SK-N-SH (cell line): ENCODE data around the gene MPIG6B. TPM values are rescaled to one million over a fixed set of nuclear protein-coding genes. Genes with fewer than 3 reads are reported as not detected.

ENCODE experiments used
- CTCF ChIA-PET: fragments of 300-600, 350-600 bp; formaldehyde crosslinking; extraction: SDS; loops from one replicate; lab custom pipeline; 2021; lab: Yijun Ruan, JAX
- POLR2A ChIA-PET: fragments of 350-600 bp; sonication (Branson Sonifier 250); formaldehyde crosslinking; extraction: SDS; loops from one replicate; lab custom pipeline; 2020; ENCODE audit warnings: antibody characterized with exemption, inconsistent platforms; lab: Yijun Ruan, JAX
- DNase-seq: peaks from one replicate; pipeline ENCODE4 v3.0.0; 2012
- H2AFZ ChIP-seq: fragments of 200-600 bp; sonication (generic); 2 replicates; pipeline ENCODE4 v1.8.1; 2016; ENCODE audit warnings: antibody characterized with exemption, mild to moderate bottlenecking, low read depth
- H3F3A ChIP-seq: fragments of 200-600 bp; sonication (generic); replicated peaks from 2 replicates; pipeline ENCODE3; 2016; ENCODE audit warnings: antibody characterized with exemption, mild to moderate bottlenecking; ENCODE audit not compliant: insufficient read depth
- H3K27ac ChIP-seq, 2 experiments: fragments of 200-500 bp in 1 of 2; fragments of 200-600 bp in 1 of 2; sonication (Bioruptor generic) in 1 of 2; sonication (generic), shearing (Covaris generic) in 1 of 2; 2 replicates each; pipeline versions ENCODE4 v1.5.1 to v1.6.1; 2014 to 2016; ENCODE audit warnings: low read depth in 2 of 2, inconsistent platforms in 1 of 2, low read length in 1 of 2, mild to moderate bottlenecking in 1 of 2, mixed read lengths in 1 of 2
- H3K27me3 ChIP-seq: fragments of 200-600 bp; sonication (generic), shearing (Covaris generic); 2 replicates; pipeline ENCODE4 v1.6.1; 2016; ENCODE audit warnings: mixed run types; ENCODE audit not compliant: insufficient read depth
- H3K36me3 ChIP-seq, 2 experiments: fragments of 200-500 bp in 1 of 2; fragments of 200-600 bp in 1 of 2; sonication (Bioruptor generic) in 1 of 2; sonication (generic) in 1 of 2; replicated peaks in 1 of 2; 2 replicates each; pipeline versions ENCODE3 to v1.5.1; 2014 to 2016; ENCODE audit warnings: low read length in 1 of 2, mild to moderate bottlenecking in 1 of 2; ENCODE audit not compliant: insufficient read depth in 2 of 2, control insufficient read depth in 1 of 2
- H3K4me1 ChIP-seq, 2 experiments: fragments of 200-500 bp in 1 of 2; fragments of 200-600 bp in 1 of 2; sonication (Bioruptor generic) in 1 of 2; sonication (generic), shearing (Covaris generic) in 1 of 2; 2 replicates each; pipeline versions ENCODE4 v1.5.1 to v1.6.1; 2014 to 2016; ENCODE audit warnings: low read depth in 1 of 2, low read length in 1 of 2, mixed run types in 1 of 2; ENCODE audit not compliant: insufficient read depth in 2 of 2, control insufficient read depth in 1 of 2
- H3K4me2 ChIP-seq: fragments of 200-600 bp; sonication (generic), shearing (Covaris generic); 2 replicates; pipeline ENCODE4 v1.6.1; 2017; ENCODE audit warnings: mixed run types
- H3K4me3 ChIP-seq, 2 experiments: fragments of 200-500 bp in 1 of 2; fragments of 200-600 bp in 1 of 2; sonication (Bioruptor generic) in 1 of 2; sonication (generic), shearing (Covaris generic) in 1 of 2; 2 replicates each; pipeline versions ENCODE4 v1.5.1 to v1.8.1; 2014 to 2016; ENCODE audit warnings: low read depth in 2 of 2, inconsistent platforms in 1 of 2, low read length in 1 of 2, mild to moderate bottlenecking in 1 of 2, mixed read lengths in 1 of 2, moderate library complexity in 1 of 2
- H3K79me2 ChIP-seq: fragments of 200-600 bp; sonication (generic); 2 replicates; pipeline ENCODE4 v1.8.1; 2017; ENCODE audit warnings: mild to moderate bottlenecking; ENCODE audit not compliant: insufficient read depth
- H3K9ac ChIP-seq: fragments of 200-600 bp; sonication (generic); 2 replicates; pipeline ENCODE4 v1.6.1; 2017; ENCODE audit warnings: mixed run types
- H3K9me2 ChIP-seq: fragments of 200-600 bp; sonication (generic); 2 replicates; pipeline ENCODE4 v1.6.1; 2017; ENCODE audit warnings: mixed run types
- H3K9me3 ChIP-seq: fragments of 200-600 bp; sonication (generic); 2 replicates; pipeline ENCODE4 v1.6.1; 2017; ENCODE audit warnings: mixed run types, mild to moderate bottlenecking, moderate library complexity
- H4K20me1 ChIP-seq: fragments of 200-600 bp; sonication (generic); 2 replicates; pipeline ENCODE4 v1.6.1; 2017; ENCODE audit warnings: mild to moderate bottlenecking, mixed run types; ENCODE audit not compliant: insufficient read depth
- CHD2 ChIP-seq: fragments of 150-350 bp; IDR thresholded peaks from 2 replicates; pipeline ENCODE4 v1.6.1; 2018; ENCODE audit warnings: low read length; ENCODE audit not compliant: partially characterized antibody
- EZH2phosphoT487 ChIP-seq: fragments of 200-600 bp; sonication (generic); IDR thresholded peaks from 2 replicates; pipeline ENCODE4 v1.6.1; 2017; ENCODE audit warnings: low read depth, mixed run types, mild to moderate bottlenecking, antibody characterized with exemption, moderate library complexity, borderline replicate concordance
- FOSL2 ChIP-seq: IDR thresholded peaks from 2 replicates; pipeline ENCODE4 v1.4.0; 2012; ENCODE audit warnings: low read depth, mild to moderate bottlenecking, moderate library complexity, borderline replicate concordance
- GATA2 ChIP-seq: sonication (generic); formaldehyde crosslinking; IDR thresholded peaks from 2 replicates; pipeline ENCODE4 v1.5.0; 2020; ENCODE audit warnings: mild to moderate bottlenecking, missing genetic modification reagents
- JUND ChIP-seq: IDR thresholded peaks from 2 replicates; pipeline ENCODE4 v1.4.0; 2012
- MEF2A ChIP-seq: IDR thresholded peaks from 2 replicates; pipeline ENCODE4 v1.4.0; 2012; ENCODE audit warnings: low read depth, borderline replicate concordance
- RAD21 ChIP-seq: IDR thresholded peaks from 2 replicates; pipeline ENCODE4 v1.6.1; 2012; ENCODE audit warnings: mild to moderate bottlenecking, low read length
- RCOR1 ChIP-seq: fragments of 150-350 bp; IDR thresholded peaks from 2 replicates; pipeline ENCODE4 v1.6.1; 2017; ENCODE audit warnings: antibody characterized with exemption, low read length
- RFX5 ChIP-seq: IDR thresholded peaks from 2 replicates; pipeline ENCODE4 v1.6.1; 2012; ENCODE audit warnings: mild to moderate bottlenecking, improper control_type of control experiment, low read length
- SIN3A ChIP-seq: IDR thresholded peaks from 2 replicates; pipeline ENCODE4 v1.6.1; 2012; ENCODE audit warnings: low read depth, mild to moderate bottlenecking, low read length, moderate library complexity, borderline replicate concordance
- TAF1 ChIP-seq: IDR thresholded peaks from 2 replicates; pipeline ENCODE4 v1.6.1; 2012; ENCODE audit warnings: low read depth, mild to moderate bottlenecking, low read length, moderate library complexity, borderline replicate concordance
- TCF12 ChIP-seq: IDR thresholded peaks from 2 replicates; pipeline ENCODE4 v1.4.0; 2012
- TEAD4 ChIP-seq: IDR thresholded peaks from 2 replicates; pipeline ENCODE4 v1.4.0; 2012; ENCODE audit warnings: mild to moderate bottlenecking, borderline replicate concordance; ENCODE audit not compliant: insufficient read depth
- YY1 ChIP-seq: IDR thresholded peaks from 2 replicates; pipeline ENCODE4 v1.4.0; 2012; ENCODE audit warnings: low read depth, mild to moderate bottlenecking
- WGBS: methylation state at CpG from one replicate; pipeline ENCODE4 v1.1.6; 2017; ENCODE audit warnings: low lambda C conversion rate; 5-methylcytosine and 5-hydroxymethylcytosine counted together
- polyA plus RNA-seq, 3 experiments: library from polyadenylated mRNA; depleted of rRNA; stranded (reverse); fragments of >200 nt; gene quantifications; 2 replicates each; pipeline ENCODE4 v1.2.3, GENCODE V29; 2012
- TF ChIP-seq, protein P1 (sequence below): IDR thresholded peaks from 2 replicates; pipeline ENCODE4 v1.4.0; 2012; ENCODE audit warnings: low read depth, borderline replicate concordance
- TF ChIP-seq, protein P2 (sequence below): IDR thresholded peaks from 2 replicates; pipeline ENCODE4 v1.4.0; 2012; ENCODE audit warnings: low read depth, borderline replicate concordance
- TF ChIP-seq, protein P3 (sequence below): fragments of 200-600 bp; sonication (generic); IDR thresholded peaks from 2 replicates; pipeline ENCODE4 v1.6.1; 2017; ENCODE audit warnings: antibody characterized with exemption, mild to moderate bottlenecking, moderate library complexity
- TF ChIP-seq, protein P4 (sequence below): IDR thresholded peaks from 2 replicates; pipeline ENCODE4 v1.4.0; 2012; ENCODE audit warnings: low read depth

The MPIG6B gene
- polyA plus RNA-seq, 1 of the 3 experiments (the other 2 are of a cell fraction): not detected

DNA sequence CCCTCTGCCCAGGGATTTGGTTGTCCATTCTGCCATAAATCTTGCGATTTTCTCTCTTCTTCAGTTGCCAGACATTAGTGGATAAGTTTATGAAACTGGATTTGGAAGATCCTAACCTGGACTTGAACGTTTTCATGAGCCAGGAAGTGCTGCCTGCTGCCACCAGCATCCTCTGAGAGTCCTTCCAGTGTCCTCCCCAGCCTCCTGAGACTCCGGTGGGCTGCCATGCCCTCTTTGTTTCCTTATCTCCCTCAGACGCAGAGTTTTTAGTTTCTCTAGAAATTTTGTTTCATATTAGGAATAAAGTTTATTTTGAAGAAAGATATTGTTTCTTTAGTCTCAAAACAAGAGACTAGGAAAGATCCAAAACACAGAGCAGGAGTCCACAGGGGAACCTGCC, 39.2 kb downstream of the MPIG6B start, which contains the start of gene SAPCD1:
TSS of gene SAPCD1 (plus strand) at position 301 of the 400 bp plus-strand sequence. CDS start 399 bp downstream, outside the sequence.
- TF ChIP-seq RCOR1: no peak
- TF ChIP-seq, protein P1, sequence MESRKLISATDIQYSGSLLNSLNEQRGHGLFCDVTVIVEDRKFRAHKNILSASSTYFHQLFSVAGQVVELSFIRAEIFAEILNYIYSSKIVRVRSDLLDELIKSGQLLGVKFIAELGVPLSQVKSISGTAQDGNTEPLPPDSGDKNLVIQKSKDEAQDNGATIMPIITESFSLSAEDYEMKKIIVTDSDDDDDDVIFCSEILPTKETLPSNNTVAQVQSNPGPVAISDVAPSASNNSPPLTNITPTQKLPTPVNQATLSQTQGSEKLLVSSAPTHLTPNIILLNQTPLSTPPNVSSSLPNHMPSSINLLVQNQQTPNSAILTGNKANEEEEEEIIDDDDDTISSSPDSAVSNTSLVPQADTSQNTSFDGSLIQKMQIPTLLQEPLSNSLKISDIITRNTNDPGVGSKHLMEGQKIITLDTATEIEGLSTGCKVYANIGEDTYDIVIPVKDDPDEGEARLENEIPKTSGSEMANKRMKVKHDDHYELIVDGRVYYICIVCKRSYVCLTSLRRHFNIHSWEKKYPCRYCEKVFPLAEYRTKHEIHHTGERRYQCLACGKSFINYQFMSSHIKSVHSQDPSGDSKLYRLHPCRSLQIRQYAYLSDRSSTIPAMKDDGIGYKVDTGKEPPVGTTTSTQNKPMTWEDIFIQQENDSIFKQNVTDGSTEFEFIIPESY: no peak
- no peak for TF ChIP-seq RAD21
- TF ChIP-seq CHD2: no peak
- no peak for TF ChIP-seq EZH2phosphoT487
- TF ChIP-seq GATA2 (CRISPR knock-in tag): no peak
- TF ChIP-seq JUND: no peak
- TF ChIP-seq YY1: no peak
- no peak for TF ChIP-seq TAF1
- TF ChIP-seq, protein P2, sequence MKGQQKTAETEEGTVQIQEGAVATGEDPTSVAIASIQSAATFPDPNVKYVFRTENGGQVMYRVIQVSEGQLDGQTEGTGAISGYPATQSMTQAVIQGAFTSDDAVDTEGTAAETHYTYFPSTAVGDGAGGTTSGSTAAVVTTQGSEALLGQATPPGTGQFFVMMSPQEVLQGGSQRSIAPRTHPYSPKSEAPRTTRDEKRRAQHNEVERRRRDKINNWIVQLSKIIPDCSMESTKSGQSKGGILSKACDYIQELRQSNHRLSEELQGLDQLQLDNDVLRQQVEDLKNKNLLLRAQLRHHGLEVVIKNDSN: no peak
- no peak for TF ChIP-seq FOSL2
- TF ChIP-seq, protein P3, sequence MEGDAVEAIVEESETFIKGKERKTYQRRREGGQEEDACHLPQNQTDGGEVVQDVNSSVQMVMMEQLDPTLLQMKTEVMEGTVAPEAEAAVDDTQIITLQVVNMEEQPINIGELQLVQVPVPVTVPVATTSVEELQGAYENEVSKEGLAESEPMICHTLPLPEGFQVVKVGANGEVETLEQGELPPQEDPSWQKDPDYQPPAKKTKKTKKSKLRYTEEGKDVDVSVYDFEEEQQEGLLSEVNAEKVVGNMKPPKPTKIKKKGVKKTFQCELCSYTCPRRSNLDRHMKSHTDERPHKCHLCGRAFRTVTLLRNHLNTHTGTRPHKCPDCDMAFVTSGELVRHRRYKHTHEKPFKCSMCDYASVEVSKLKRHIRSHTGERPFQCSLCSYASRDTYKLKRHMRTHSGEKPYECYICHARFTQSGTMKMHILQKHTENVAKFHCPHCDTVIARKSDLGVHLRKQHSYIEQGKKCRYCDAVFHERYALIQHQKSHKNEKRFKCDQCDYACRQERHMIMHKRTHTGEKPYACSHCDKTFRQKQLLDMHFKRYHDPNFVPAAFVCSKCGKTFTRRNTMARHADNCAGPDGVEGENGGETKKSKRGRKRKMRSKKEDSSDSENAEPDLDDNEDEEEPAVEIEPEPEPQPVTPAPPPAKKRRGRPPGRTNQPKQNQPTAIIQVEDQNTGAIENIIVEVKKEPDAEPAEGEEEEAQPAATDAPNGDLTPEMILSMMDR: no peak
- TF ChIP-seq TEAD4: no peak
- TF ChIP-seq SIN3A: no peak
- TF ChIP-seq, protein P4, sequence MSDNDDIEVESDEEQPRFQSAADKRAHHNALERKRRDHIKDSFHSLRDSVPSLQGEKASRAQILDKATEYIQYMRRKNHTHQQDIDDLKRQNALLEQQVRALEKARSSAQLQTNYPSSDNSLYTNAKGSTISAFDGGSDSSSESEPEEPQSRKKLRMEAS: no peak
- TF ChIP-seq RFX5: no peak
- TF ChIP-seq TCF12: no peak
- TF ChIP-seq MEF2A: no peak
- TF ChIP-seq, all 33 proteins: peak for 0

More for the DNA sequence above, 39.2 kb downstream of the MPIG6B start, which contains the start of gene SAPCD1:
- ChIA-PET CTCF (no interaction called here), POLR2A (no interaction called here)
- H3K4me3 ChIP-seq: no peak within 1 kb of the TSS
- no peak within 1 kb of the TSS for H2AFZ ChIP-seq
- peaks cover 0 to 8% of the 10 kb centered on the region in 2 experiments; a peak in 1 of 4 replicates for H3K4me1 ChIP-seq
- H3K4me2 ChIP-seq: no peak within 1 kb of the TSS
- H3K79me2 ChIP-seq: no peaks in the 10 kb centered on the region
- no peak within 1 kb of the TSS for H3K27ac ChIP-seq
- no peaks in the 10 kb centered on the region for H3K9me3 ChIP-seq
- no peaks in the 10 kb centered on the region for H3F3A ChIP-seq
- DNase-seq: no peak
- H3K27me3 ChIP-seq: no peaks in the 10 kb centered on the region
- H3K36me3 ChIP-seq: no peaks in the 10 kb centered on the region
- no peak within 1 kb of the TSS for H3K9ac ChIP-seq
- no peaks in the 10 kb centered on the region for H3K9me2 ChIP-seq
- no peaks in the 10 kb centered on the region for H4K20me1 ChIP-seq
- WGBS: 71% methylated on average over 4 of the region's 4 CpGs
